Kidney (tissue), 14 donors: Measurements from ENCODE around the gene SH3GL3. TPM values are rescaled to one million over a fixed set of nuclear protein-coding genes. Genes with fewer than 3 reads are reported as not detected.

Experiments used
- DNase-seq, 5 donors: peaks; one replicate each; pipeline ENCODE4 v3.0.0-alpha.2; 2013 to 2020
- FAIRE-seq: peaks from 2 replicates; lab custom pipeline; 2012; peaks lifted over from hg19 to GRCh38; lab: Jason Lieb, UNC
- H3K27ac ChIP-seq, 2 donors: one replicate each; pipeline ENCODE4 v1.7.0; 2013; ENCODE audit warnings: low read depth in 2 of 2, low read length in 2 of 2, inconsistent platforms in 1 of 2
- H3K27me3 ChIP-seq: one replicate; pipeline ENCODE4 v1.7.1; 2013; ENCODE audit warnings: low read length, inconsistent platforms; ENCODE audit not compliant: control insufficient read depth, insufficient read depth
- H3K36me3 ChIP-seq, 3 donors: one replicate each; pipeline versions ENCODE4 v1.7.0 to v1.7.1; 2013; ENCODE audit warnings: low read length in 3 of 3, control low read depth in 1 of 3, inconsistent platforms in 1 of 3; ENCODE audit not compliant: insufficient read depth in 3 of 3, control insufficient read depth in 2 of 3
- H3K4me1 ChIP-seq, 3 donors: one replicate each; pipeline versions ENCODE4 v1.7.0 to v1.7.1; 2013; ENCODE audit warnings: low read length in 3 of 3, inconsistent platforms in 1 of 3, low read depth in 1 of 3; ENCODE audit not compliant: control insufficient read depth in 2 of 3, insufficient read depth in 2 of 3
- H3K4me3 ChIP-seq, 3 donors: one replicate each; pipeline versions ENCODE4 v1.7.0 to v1.8.1; 2013; ENCODE audit warnings: low read length in 3 of 3, control low read depth in 1 of 3, inconsistent platforms in 1 of 3
- H3K9ac ChIP-seq, 3 donors: one replicate each; pipeline versions ENCODE4 v1.7.0 to v1.7.1; 2013; ENCODE audit warnings: low read length in 3 of 3, control low read depth in 1 of 3, inconsistent platforms in 1 of 3
- H3K9me3 ChIP-seq, 3 donors: one replicate each; pipeline versions ENCODE4 v1.7.0 to v1.7.1; 2013; ENCODE audit warnings: low read length in 3 of 3, control low read depth in 1 of 3, inconsistent platforms in 1 of 3; ENCODE audit not compliant: control insufficient read depth in 2 of 3, insufficient read depth in 1 of 3
- CTCF ChIP-seq: IDR thresholded peaks from 3 replicates; pipeline ENCODE4 v1.5.1; 2012; ENCODE audit warnings: mild to moderate bottlenecking, moderate library complexity, borderline replicate concordance; ENCODE audit not compliant: insufficient read depth; ENCODE audit errors: extremely low read depth
- intact Hi-C: fragments of 100-400 bp; cut with DNase I; formaldehyde crosslinking; loops from one replicate; pipeline ENCODE4 v1.11.1; 2022
- polyA plus RNA-seq: library from polyadenylated mRNA; stranded (reverse); fragments of 350-450 nt; fragmentation: Illumina TruSeq; extraction: RNeasy Lipid Tissue Mini Kit (QIAGEN cat#74804); gene quantifications from one replicate; pipeline ENCODE4 v1.2.3, GENCODE V29; 2014; ENCODE audit warnings: low read depth, low replicate concordance; ENCODE audit not compliant: insufficient read depth
- total RNA-seq: library from RNA; stranded (reverse); fragmentation: NEBNext Ultra II Directional; extraction: Animal tissue kit (Norgen Biotek cat#: 25700); gene quantifications from one replicate; pipeline ENCODE4 v1.2.1, GENCODE V29; 2021
- donor health status: control.
- donor health status: control.
- donor health status: control.
- donor health status: control.
- donor health status: control.
- donor health status: DM: yes; HTN: yes; CAD: no.
- donor health status: Normal renal cell carcinoma (clear cell type).

Gene SH3GL3
- total and polyA plus RNA-seq, 2 donors from 2014 or later = 0.47 TPM; not detected in 1

- intact Hi-C loops = no loop called here
Measured at GRCh38 chr15:83424101-83424500, 23.0 kb upstream of the SH3GL3 start.

GRCh38 chr15:83430441-83430840 is 16.7 kb upstream of the SH3GL3 start:
- DNase-seq (no peak), FAIRE-seq (no peak)
- no peaks in the 10 kb centered on the region for H3K27me3 ChIP-seq
- no peak overlapping the region for H3K4me3 ChIP-seq
- intact Hi-C loops = no loop called here
- no peak overlapping the region for H3K27ac ChIP-seq
- H3K36me3 ChIP-seq = no peaks in the 10 kb centered on the region
- no peak for TF ChIP-seq CTCF
- H3K9ac ChIP-seq = no peak overlapping the region
- H3K9me3 ChIP-seq = no peaks in the 10 kb centered on the region
- no peaks in the 10 kb centered on the region for H3K4me1 ChIP-seq

More at GRCh38 chr15:83424101-83424500, 23.0 kb upstream of the SH3GL3 start:
- TF ChIP-seq CTCF = no peak
- Histone ChIP-seq H3K4me3 (no peak overlapping the region), H3K27me3 (no peaks in the 10 kb centered on the region), H3K9ac (no peak overlapping the region), H3K4me1 (no peaks in the 10 kb centered on the region), H3K27ac (no peak overlapping the region), H3K36me3 (no peaks in the 10 kb centered on the region), H3K9me3 (no peaks in the 10 kb centered on the region)
- DNase-seq (no peak), FAIRE-seq (no peak)

GRCh38 chr15:83431521-83431920 is 15.6 kb upstream of the SH3GL3 start:
- DNase-seq (no peak), FAIRE-seq (no peak)
- Histone ChIP-seq H3K27ac (no peak overlapping the region), H3K27me3 (no peaks in the 10 kb centered on the region), H3K4me1 (no peaks in the 10 kb centered on the region), H3K9ac (no peak overlapping the region), H3K9me3 (no peaks in the 10 kb centered on the region), H3K4me3 (no peak overlapping the region), H3K36me3 (no peaks in the 10 kb centered on the region)
- no peak for TF ChIP-seq CTCF
- intact Hi-C loops = no loop called here

GRCh38 chr15:83435202-83435601 is 11.9 kb upstream of the SH3GL3 start:
- Histone ChIP-seq H3K9ac (no peak overlapping the region), H3K4me1 (no peaks in the 10 kb centered on the region), H3K27ac (no peak overlapping the region), H3K4me3 (no peak overlapping the region), H3K36me3 (no peaks in the 10 kb centered on the region), H3K9me3 (no peaks in the 10 kb centered on the region), H3K27me3 (no peaks in the 10 kb centered on the region)
- intact Hi-C loops = no loop called here
- FAIRE-seq (no peak), DNase-seq (no peak)
- TF ChIP-seq CTCF = no peak
